H9 (cell line): ENCODE measurements around the gene GPR52. TPM values are rescaled to one million over a fixed set of nuclear protein-coding genes. Genes with fewer than 3 reads are reported as not detected.

ENCODE experiments used
- DNase-seq: peaks from one replicate; pipeline ENCODE4 v3.0.0-alpha.2; 2017
- H2AFZ ChIP-seq: one replicate; pipeline ENCODE4 v1.6.1; 2013; ENCODE audit warnings: mild to moderate bottlenecking, low read length, control low read depth, moderate library complexity
- H2AK5ac ChIP-seq: 2 replicates; pipeline ENCODE4 v1.6.1; 2013; ENCODE audit warnings: low read length, control low read depth, mixed read lengths; ENCODE audit not compliant: insufficient read length
- H2BK120ac ChIP-seq: one replicate; pipeline ENCODE4 v1.6.1; 2013; ENCODE audit warnings: low read depth, mild to moderate bottlenecking, low read length, control low read depth, inconsistent platforms; ENCODE audit not compliant: poor library complexity, severe bottlenecking
- H2BK12ac ChIP-seq: 2 replicates; pipeline ENCODE4 v1.6.1; 2013; ENCODE audit warnings: low read length, control low read depth, mixed read lengths, low read depth; ENCODE audit not compliant: insufficient read length
- H2BK15ac ChIP-seq: 2 replicates; pipeline ENCODE4 v1.6.1; 2013; ENCODE audit warnings: low read depth, low read length, control low read depth
- H2BK20ac ChIP-seq: one replicate; pipeline ENCODE4 v1.6.1; 2013; ENCODE audit warnings: low read depth, mild to moderate bottlenecking, low read length, control low read depth, inconsistent platforms; ENCODE audit not compliant: poor library complexity, severe bottlenecking
- H2BK5ac ChIP-seq: 2 replicates; pipeline ENCODE4 v1.6.1; 2013; ENCODE audit warnings: low read length, control low read depth, mixed read lengths; ENCODE audit not compliant: insufficient read length
- H3K14ac ChIP-seq: 2 replicates; pipeline ENCODE4 v1.6.1; 2013; ENCODE audit warnings: low read length, control low read depth; ENCODE audit not compliant: insufficient read depth
- H3K18ac ChIP-seq: 2 replicates; pipeline ENCODE4 v1.6.1; 2013; ENCODE audit warnings: low read depth, mild to moderate bottlenecking, mixed read lengths, low read length, control low read depth; ENCODE audit not compliant: insufficient read length
- H3K23ac ChIP-seq: 2 replicates; pipeline ENCODE4 v1.6.1; 2013; ENCODE audit warnings: low read length, control low read depth, mixed read lengths, low read depth; ENCODE audit not compliant: insufficient read length
- H3K23me2 ChIP-seq: 2 replicates; pipeline ENCODE4 v1.6.1; 2013; ENCODE audit warnings: low read depth, mild to moderate bottlenecking, mixed read lengths, low read length, control low read depth; ENCODE audit not compliant: insufficient read length, poor library complexity, severe bottlenecking
- H3K27ac ChIP-seq: 2 replicates; pipeline ENCODE4 v1.5.1; 2013; ENCODE audit warnings: low read length, control low read depth, mixed read lengths, low read depth; ENCODE audit not compliant: insufficient read length
- H3K27me3 ChIP-seq: 2 replicates; pipeline ENCODE4 v1.6.1; 2013; ENCODE audit warnings: low read length, control low read depth, inconsistent platforms; ENCODE audit not compliant: insufficient read depth
- H3K4ac ChIP-seq: 2 replicates; pipeline ENCODE4 v1.6.1; 2013; ENCODE audit warnings: low read depth, mild to moderate bottlenecking, control low read depth, inconsistent platforms, low read length, moderate library complexity
- H3K4me1 ChIP-seq: 2 replicates; pipeline ENCODE4 v1.6.1; 2013; ENCODE audit warnings: low read length, control low read depth, inconsistent platforms; ENCODE audit not compliant: insufficient read depth
- H3K4me2 ChIP-seq: 2 replicates; pipeline ENCODE4 v1.6.1; 2013; ENCODE audit warnings: low read length, control low read depth, mixed read lengths; ENCODE audit not compliant: insufficient read length, insufficient read depth
- H3K56ac ChIP-seq: 2 replicates; pipeline ENCODE4 v1.6.1; 2013; ENCODE audit warnings: low read depth, mild to moderate bottlenecking, mixed read lengths, low read length, control low read depth; ENCODE audit not compliant: insufficient read length
- H3K79me1 ChIP-seq: 2 replicates; pipeline ENCODE4 v1.6.1; 2013; ENCODE audit warnings: low read depth, mild to moderate bottlenecking, moderate library complexity, low read length, control low read depth, inconsistent platforms; ENCODE audit not compliant: insufficient read depth, poor library complexity, severe bottlenecking
- H3K79me2 ChIP-seq: 2 replicates; pipeline ENCODE4 v1.6.1; 2013; ENCODE audit warnings: low read length, control low read depth, inconsistent platforms; ENCODE audit not compliant: insufficient read depth
- H3K9ac ChIP-seq: 2 replicates; pipeline ENCODE4 v1.6.1; 2013; ENCODE audit warnings: low read length, control low read depth, mixed read lengths; ENCODE audit not compliant: insufficient read length; ENCODE audit errors: extremely low read depth
- H3K9me3 ChIP-seq: one replicate; pipeline ENCODE4 v1.6.1; 2013; ENCODE audit warnings: low read depth, low read length, inconsistent platforms; ENCODE audit not compliant: control insufficient read depth
- H3T11ph ChIP-seq: one replicate; pipeline ENCODE4 v1.6.1; 2013; ENCODE audit warnings: mild to moderate bottlenecking, low read length, control low read depth, inconsistent platforms
- H4K20me1 ChIP-seq: one replicate; pipeline ENCODE4 v1.6.1; 2013; ENCODE audit not compliant: control insufficient read depth, insufficient read length, insufficient read depth
- H4K5ac ChIP-seq: 2 replicates; pipeline ENCODE4 v1.6.1; 2013; ENCODE audit warnings: low read depth, mild to moderate bottlenecking, mixed read lengths, low read length, control low read depth; ENCODE audit not compliant: insufficient read length
- H4K8ac ChIP-seq: replicated peaks from 2 replicates; pipeline ENCODE4 v1.6.1; 2013; ENCODE audit warnings: low read length, control low read depth, mixed read lengths, low read depth; ENCODE audit not compliant: insufficient read length
- H4K91ac ChIP-seq: 2 replicates; pipeline ENCODE4 v1.6.1; 2013; ENCODE audit warnings: low read depth, mild to moderate bottlenecking, moderate library complexity, mixed read lengths, low read length, control low read depth; ENCODE audit not compliant: insufficient read length
- H3K27ac Mint-ChIP-seq, 3 experiments: 2 replicates in 2 of 3; 3 replicates in 1 of 3; pipeline ENCODE4 v1.8.0; 2020 to 2021; ENCODE audit warnings: mixed read lengths in 3 of 3, mild to moderate bottlenecking in 1 of 3, moderate library complexity in 1 of 3
- H3K27me3 Mint-ChIP-seq: 2 replicates; pipeline ENCODE4 v1.8.0; 2021; ENCODE audit warnings: low read depth, mild to moderate bottlenecking, moderate library complexity, mixed read lengths
- H3K36me3 Mint-ChIP-seq, 3 experiments: 2 replicates in 2 of 3; 3 replicates in 1 of 3; pipeline ENCODE4 v1.8.0; 2020 to 2021; ENCODE audit warnings: low read depth in 3 of 3, mixed read lengths in 3 of 3; ENCODE audit not compliant: insufficient read depth in 1 of 3
- H3K4me1 Mint-ChIP-seq, 2 experiments: 2 replicates each; pipeline ENCODE4 v1.8.0; 2020; ENCODE audit warnings: mixed read lengths in 2 of 2
- H3K4me3 Mint-ChIP-seq, 2 experiments: 2 replicates in 1 of 2; 3 replicates in 1 of 2; pipeline ENCODE4 v1.8.0; 2020 to 2021; ENCODE audit warnings: mild to moderate bottlenecking in 2 of 2, mixed read lengths in 2 of 2, moderate library complexity in 1 of 2
- H3K9me3 Mint-ChIP-seq, 2 experiments: 2 replicates in 1 of 2; 3 replicates in 1 of 2; pipeline ENCODE4 v1.8.0; 2020; ENCODE audit warnings: mild to moderate bottlenecking in 2 of 2, mixed read lengths in 2 of 2, moderate library complexity in 1 of 2
- WGBS: extraction: QIAGEN DNeasy Blood & Tissue Kit; methylation state at CpG from one replicate; pipeline ENCODE4 v1.1.7; 2013; ENCODE audit warnings: missing lambda C conversion rate, low lambda C conversion rate, mixed read lengths; ENCODE audit not compliant: insufficient read length; ENCODE audit errors: extremely low coverage; 5-methylcytosine and 5-hydroxymethylcytosine counted together
- total RNA-seq: library from RNA; stranded (reverse); gene quantifications from 2 replicates; pipeline ENCODE4 v1.2.1, GENCODE V29; 2021
- TF ChIP-seq, protein P1 (sequence below): fragments of 200-600 bp; sonication (generic); conservative IDR thresholded peaks from 3 replicates; pipeline ENCODE4 v1.8.0; 2021; ENCODE audit warnings: antibody characterized with exemption, mild to moderate bottlenecking

GPR52 gene
- total RNA-seq, 1 experiment from 2014 or later: 0.28 TPM

GRCh38 chr1:174417921-174418320 lies 29.8 kb upstream of the GPR52 start:
- Histone ChIP-seq H3K27ac (no peak overlapping the region), H3K27me3 (no peaks in the 10 kb centered on the region), H3K56ac (no peak overlapping the region), H4K5ac (no peak overlapping the region), H2BK20ac (no peak overlapping the region), H3K4me1 (no peaks in the 10 kb centered on the region), H4K91ac (no peak overlapping the region), H3K9me3 (no peaks in the 10 kb centered on the region), H3T11ph (no peak overlapping the region), H2BK5ac (no peak overlapping the region), H3K9ac (no peak overlapping the region), H4K8ac (no peak overlapping the region), H3K4me2 (no peak overlapping the region), H3K79me2 (no peaks in the 10 kb centered on the region), H3K4ac (no peak overlapping the region), H2BK120ac (no peak overlapping the region), H4K20me1 (no peaks in the 10 kb centered on the region), H3K14ac (no peak overlapping the region), H3K79me1 (no peaks in the 10 kb centered on the region), H2AK5ac (no peak overlapping the region), H3K23ac (no peak overlapping the region), H3K18ac (no peak overlapping the region), H2BK15ac (no peak overlapping the region), H3K23me2 (no peaks in the 10 kb centered on the region), H2BK12ac (no peak overlapping the region), H2AFZ (no peak overlapping the region)
- H3K9me3 Mint-ChIP-seq: no peaks in the 10 kb centered on the region
- DNase-seq: no peak
- H3K4me3 Mint-ChIP-seq: no peak overlapping the region
- TF ChIP-seq, protein P1, sequence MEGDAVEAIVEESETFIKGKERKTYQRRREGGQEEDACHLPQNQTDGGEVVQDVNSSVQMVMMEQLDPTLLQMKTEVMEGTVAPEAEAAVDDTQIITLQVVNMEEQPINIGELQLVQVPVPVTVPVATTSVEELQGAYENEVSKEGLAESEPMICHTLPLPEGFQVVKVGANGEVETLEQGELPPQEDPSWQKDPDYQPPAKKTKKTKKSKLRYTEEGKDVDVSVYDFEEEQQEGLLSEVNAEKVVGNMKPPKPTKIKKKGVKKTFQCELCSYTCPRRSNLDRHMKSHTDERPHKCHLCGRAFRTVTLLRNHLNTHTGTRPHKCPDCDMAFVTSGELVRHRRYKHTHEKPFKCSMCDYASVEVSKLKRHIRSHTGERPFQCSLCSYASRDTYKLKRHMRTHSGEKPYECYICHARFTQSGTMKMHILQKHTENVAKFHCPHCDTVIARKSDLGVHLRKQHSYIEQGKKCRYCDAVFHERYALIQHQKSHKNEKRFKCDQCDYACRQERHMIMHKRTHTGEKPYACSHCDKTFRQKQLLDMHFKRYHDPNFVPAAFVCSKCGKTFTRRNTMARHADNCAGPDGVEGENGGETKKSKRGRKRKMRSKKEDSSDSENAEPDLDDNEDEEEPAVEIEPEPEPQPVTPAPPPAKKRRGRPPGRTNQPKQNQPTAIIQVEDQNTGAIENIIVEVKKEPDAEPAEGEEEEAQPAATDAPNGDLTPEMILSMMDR: no peak
- peaks cover 3% of the 10 kb centered on the region in 2 experiments; a peak in 2 of 4 replicates for H3K4me1 Mint-ChIP-seq
- no peak overlapping the region for H3K27ac Mint-ChIP-seq
- no peaks in the 10 kb centered on the region for H3K36me3 Mint-ChIP-seq
- H3K27me3 Mint-ChIP-seq: no peaks in the 10 kb centered on the region
- WGBS: no CpG with 5 or more reads among the region's 2 CpGs
